Brain microvascular endothelial cell (primary cell): ENCODE data around the gene HK2.
A peak's percentile ranks its signal among the peaks of the same experiment; 100 is the strongest.

Source experiments
- DNase-seq: peaks from one replicate; pipeline ENCODE4 v3.0.0-alpha.2; 2020
- H3K27ac ChIP-seq: fragments of 250-450 bp; sonication (Bioruptor Pico); 2 replicates; pipeline ENCODE4 v1.5.1; 2020; ENCODE audit warnings: mild to moderate bottlenecking, moderate library complexity
- H3K27me3 ChIP-seq: fragments of 250-450 bp; sonication (Bioruptor Pico); replicated peaks from 2 replicates; pipeline ENCODE4 v1.5.1; 2020; ENCODE audit warnings: mild to moderate bottlenecking
- H3K36me3 ChIP-seq: fragments of 250-450 bp; sonication (Bioruptor Pico); replicated peaks from 2 replicates; pipeline ENCODE4 v1.5.1; 2020; ENCODE audit warnings: mild to moderate bottlenecking
- H3K4me3 ChIP-seq: 2 replicates; pipeline ENCODE4 v1.5.1; 2011; ENCODE audit warnings: low read depth, mild to moderate bottlenecking, control low read depth, low read length, moderate library complexity
- CTCF ChIP-seq: IDR thresholded peaks from 2 replicates; pipeline ENCODE4 v1.5.1; 2011; ENCODE audit warnings: low read depth, mild to moderate bottlenecking, moderate library complexity, low read length, control low read depth, inconsistent platforms; ENCODE audit errors: missing control alignments
- in situ Hi-C: cut with HindIII; loops from 2 replicates; pipeline ENCODE4 v1.10.0; 2017; ENCODE audit warnings: low sequenced_read_pairs, low pct_ligation_motif_present

The HK2 gene

DNA sequence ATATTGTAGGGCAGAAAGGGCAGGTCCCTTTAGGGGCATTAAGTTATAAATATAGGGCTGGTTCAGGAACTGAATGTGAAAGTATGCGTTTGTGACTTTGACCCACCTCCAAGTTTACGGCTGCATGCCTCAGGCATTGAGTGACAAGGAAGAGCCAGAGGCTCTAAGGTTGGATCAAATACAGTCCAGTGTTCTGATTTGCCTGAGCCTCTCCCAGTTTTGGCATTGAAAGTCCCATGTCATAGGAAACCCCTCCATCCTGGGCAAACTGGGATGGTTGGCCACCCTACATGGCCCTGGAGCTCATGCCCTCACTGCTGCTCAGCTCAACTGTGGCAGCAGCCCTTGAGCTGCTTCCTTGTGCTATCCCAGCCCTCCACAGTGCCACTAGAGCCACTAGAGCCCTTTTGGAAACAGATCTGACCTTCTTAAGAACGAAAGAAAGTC lies 29.9 kb downstream of the HK2 start:
- Histone ChIP-seq H3K27me3 (no peaks in the 10 kb centered on the region), H3K27ac (no peak overlapping the region), H3K4me3 (no peak overlapping the region), H3K36me3 (no peaks in the 10 kb centered on the region)
- DNase-seq: no peak
- in situ Hi-C loops: loop anchor here (25.0 kb wide), 1 partner anchor 177 kb away; no protein-coding TSS in a partner anchor
- no peak for TF ChIP-seq CTCF

GRCh38 chr2:74864728-74865722 lies 31.1 kb downstream of the HK2 start:
- Histone ChIP-seq H3K4me3 (no peak overlapping the region), H3K27me3 (no peaks in the 10 kb centered on the region), H3K36me3 (no peaks in the 10 kb centered on the region), H3K27ac (no peak overlapping the region)
- in situ Hi-C loops: loop anchor here (25.0 kb wide), 1 partner anchor 178 kb away; no protein-coding TSS in a partner anchor
- peak; percentile 43 for TF ChIP-seq CTCF
- DNase-seq: peak; percentile 55

DNA sequence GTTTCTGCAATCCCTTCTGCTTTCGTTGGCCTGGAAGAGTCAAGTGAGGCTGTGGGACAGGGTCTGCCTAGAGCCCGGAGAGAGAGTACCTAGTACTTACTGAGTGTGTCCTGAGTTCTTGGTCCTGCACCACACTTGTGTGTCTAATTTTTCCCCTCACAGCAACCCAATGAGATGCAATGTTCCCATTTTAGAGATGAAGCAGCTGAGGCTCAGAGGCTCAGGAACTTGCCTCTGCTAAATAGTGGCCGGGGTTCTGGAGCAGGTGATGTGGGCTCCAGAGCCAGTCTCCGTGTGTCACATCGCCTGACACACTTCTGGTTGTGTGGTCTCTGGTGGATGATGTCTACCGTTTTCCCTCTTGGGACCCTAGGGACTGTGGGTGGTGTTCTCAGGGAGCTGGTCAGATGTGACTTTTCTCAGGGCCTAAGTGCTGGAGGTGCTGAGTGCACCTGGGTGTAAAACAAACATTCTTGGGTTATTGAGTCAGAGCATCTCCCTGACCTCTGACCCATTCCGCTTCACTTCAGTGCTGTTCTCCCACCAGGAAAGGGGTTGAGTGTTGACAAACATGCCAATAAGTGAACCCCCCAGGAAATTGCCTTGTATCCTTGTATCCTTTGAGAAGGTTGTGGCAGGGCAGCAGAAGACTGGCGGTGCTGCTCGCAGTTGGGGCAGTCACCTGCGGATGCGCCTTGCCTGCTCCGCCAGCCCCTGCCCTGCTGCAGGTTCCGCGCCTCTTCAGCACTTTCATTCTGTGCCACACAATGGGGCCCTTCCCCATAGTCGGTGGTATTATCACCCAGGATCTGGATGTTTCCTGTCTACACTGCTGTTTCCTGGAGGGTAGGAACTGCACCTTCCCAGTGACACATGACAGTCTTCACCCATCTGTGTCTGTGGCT lies 32.1 kb downstream of the HK2 start:
- no peak for DNase-seq
- Histone ChIP-seq H3K36me3 (no peaks in the 10 kb centered on the region), H3K4me3 (no peak overlapping the region), H3K27me3 (no peaks in the 10 kb centered on the region), H3K27ac (no peak overlapping the region)
- in situ Hi-C loops: loop anchor here (25.0 kb wide), 1 partner anchor 179 kb away; no protein-coding TSS in a partner anchor
- no peak for TF ChIP-seq CTCF

GRCh38 chr2:74867841-74868658 lies 34.1 kb downstream of the HK2 start:
- in situ Hi-C loops: loop anchor here (25.0 kb wide), 1 partner anchor 181 kb away; no protein-coding TSS in a partner anchor
- TF ChIP-seq CTCF: no peak
- no peaks in the 10 kb centered on the region for H3K27me3 ChIP-seq
- no peak overlapping the region for H3K4me3 ChIP-seq
- H3K36me3 ChIP-seq: no peaks in the 10 kb centered on the region
- no peak overlapping the region for H3K27ac ChIP-seq
- DNase-seq: peak; percentile 87

GRCh38 chr2:74869517-74869916 lies 35.6 kb downstream of the HK2 start:
- Histone ChIP-seq H3K27me3 (no peaks in the 10 kb centered on the region), H3K4me3 (no peak overlapping the region), H3K27ac (no peak overlapping the region), H3K36me3 (no peaks in the 10 kb centered on the region)
- no peak for TF ChIP-seq CTCF
- no peak for DNase-seq
- in situ Hi-C loops: loop anchor here (25.0 kb wide), 1 partner anchor 182 kb away; no protein-coding TSS in a partner anchor
